A673 (cell line): Measurements from ENCODE around the gene CYP3A4.

Experiments used
- EZH2 ChIP-seq: fragments of 200-600 bp; sonication (generic); IDR thresholded peaks from 2 replicates; pipeline ENCODE4 v1.6.1; 2017; ENCODE audit warnings: borderline replicate concordance, low read depth, mild to moderate bottlenecking, mixed read lengths, antibody characterized with exemption, low read length; ENCODE audit not compliant: poor library complexity, severe bottlenecking
- TF ChIP-seq, protein P1 (sequence below): fragments of 300-800, 200-600 bp; sonication (generic); conservative IDR thresholded peaks from 2 replicates; pipeline ENCODE4 v1.5.1; 2017; ENCODE audit warnings: low read depth, mild to moderate bottlenecking, antibody characterized with exemption, low read length, moderate library complexity, mixed read lengths

DNA sequence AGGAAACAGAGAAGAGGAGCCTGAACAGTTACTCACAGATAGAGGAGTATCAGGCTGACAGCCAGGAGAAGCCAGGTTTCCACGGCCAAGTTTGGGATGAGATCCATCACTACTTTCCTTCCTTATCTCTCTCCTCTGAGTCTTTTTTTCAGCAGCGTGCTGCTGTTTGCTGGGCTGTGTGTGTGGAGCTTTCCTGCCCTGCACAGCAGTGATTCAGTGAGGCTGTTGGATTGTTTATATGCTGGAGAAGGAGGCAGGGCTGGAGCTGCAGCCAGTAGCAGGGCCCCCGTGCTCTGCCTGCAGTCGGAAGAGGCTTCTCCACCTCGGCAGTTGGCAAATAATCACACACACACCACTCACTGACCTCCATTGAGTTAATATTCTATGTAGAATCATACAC lies 49.0 kb downstream of the CYP3A4 start, which contains the start of gene CYP3A7:
- TF ChIP-seq, protein P1, sequence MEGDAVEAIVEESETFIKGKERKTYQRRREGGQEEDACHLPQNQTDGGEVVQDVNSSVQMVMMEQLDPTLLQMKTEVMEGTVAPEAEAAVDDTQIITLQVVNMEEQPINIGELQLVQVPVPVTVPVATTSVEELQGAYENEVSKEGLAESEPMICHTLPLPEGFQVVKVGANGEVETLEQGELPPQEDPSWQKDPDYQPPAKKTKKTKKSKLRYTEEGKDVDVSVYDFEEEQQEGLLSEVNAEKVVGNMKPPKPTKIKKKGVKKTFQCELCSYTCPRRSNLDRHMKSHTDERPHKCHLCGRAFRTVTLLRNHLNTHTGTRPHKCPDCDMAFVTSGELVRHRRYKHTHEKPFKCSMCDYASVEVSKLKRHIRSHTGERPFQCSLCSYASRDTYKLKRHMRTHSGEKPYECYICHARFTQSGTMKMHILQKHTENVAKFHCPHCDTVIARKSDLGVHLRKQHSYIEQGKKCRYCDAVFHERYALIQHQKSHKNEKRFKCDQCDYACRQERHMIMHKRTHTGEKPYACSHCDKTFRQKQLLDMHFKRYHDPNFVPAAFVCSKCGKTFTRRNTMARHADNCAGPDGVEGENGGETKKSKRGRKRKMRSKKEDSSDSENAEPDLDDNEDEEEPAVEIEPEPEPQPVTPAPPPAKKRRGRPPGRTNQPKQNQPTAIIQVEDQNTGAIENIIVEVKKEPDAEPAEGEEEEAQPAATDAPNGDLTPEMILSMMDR = no peak
- TF ChIP-seq EZH2 = no peak
